Choroid plexus epithelial cell (primary cell): Measurements from ENCODE around the gene XPR1.

Experiments
- DNase-seq: peaks from one replicate; pipeline ENCODE4 v3.0.0-alpha.2; 2010; ENCODE audit warnings: low read depth
- H3K4me3 ChIP-seq: 2 replicates; pipeline ENCODE4 v1.5.1; 2011; ENCODE audit warnings: low read depth, mild to moderate bottlenecking, control low read depth, low read length, moderate library complexity
- CTCF ChIP-seq: conservative IDR thresholded peaks from 2 replicates; pipeline ENCODE4 v1.5.1; 2011; ENCODE audit warnings: low read depth, mild to moderate bottlenecking, control low read depth, inconsistent platforms, low read length, moderate library complexity

XPR1 gene

GRCh38 chr1:180603850-180604226 is 28.0 kb upstream of the XPR1 start:
- H3K4me3 ChIP-seq, result no peak overlapping the region

GRCh38 chr1:180606155-180606554 is 25.7 kb upstream of the XPR1 start:
- H3K4me3 ChIP-seq, result no peak overlapping the region
- DNase-seq, result no peak
- TF ChIP-seq CTCF, result no peak

More at GRCh38 chr1:180603850-180604226, 28.0 kb upstream of the XPR1 start:
- no peak for DNase-seq
- TF ChIP-seq CTCF, result no peak

GRCh38 chr1:180609643-180610555 is 21.9 kb upstream of the XPR1 start:
- DNase-seq, result peak; percentile 51
- H3K4me3 ChIP-seq, result no peak overlapping the region
- TF ChIP-seq CTCF, result no peak

GRCh38 chr1:180610556-180611015 is 21.2 kb upstream of the XPR1 start:
- DNase-seq, result no peak
- no peak overlapping the region for H3K4me3 ChIP-seq

GRCh38 chr1:180611016-180611930 is 20.5 kb upstream of the XPR1 start:
- no peak for TF ChIP-seq CTCF
- no peak overlapping the region for H3K4me3 ChIP-seq
- no peak for DNase-seq

More at GRCh38 chr1:180610556-180611015, 21.2 kb upstream of the XPR1 start:
- TF ChIP-seq CTCF, result no peak

GRCh38 chr1:180612632-180613031 is 19.2 kb upstream of the XPR1 start:
- TF ChIP-seq CTCF, result no peak
- DNase-seq, result no peak
- no peak overlapping the region for H3K4me3 ChIP-seq
